Activated CD8-positive, alpha-beta T cell treated with anti-CD3 and anti-CD28 coated beads for 36 hours (primary cell): ENCODE results near the gene CDH23. TPM values are rescaled to one million over a fixed set of nuclear protein-coding genes. Genes with fewer than 3 reads are reported as not detected.

Experiments
- ATAC-seq: fragments of 200-7000 bp; cut with Tn5 transposase; one replicate; pipeline ENCODE4 v1.10.0; 2021; ENCODE audit warnings: mild to moderate bottlenecking, moderate library complexity
- CTCF ChIA-PET: fragments of 350-600 bp; sonication (Branson Sonifier 250); formaldehyde crosslinking; loops from one replicate; lab custom pipeline; 2021; ENCODE audit warnings: antibody characterized with exemption; lab: Charles Lee
- POLR2A ChIA-PET: fragments of 350-600 bp; sonication (Branson Sonifier 250); formaldehyde crosslinking; loops from one replicate; lab custom pipeline; 2021; ENCODE audit warnings: antibody characterized with exemption; lab: Charles Lee
- DNase-seq: peaks from one replicate; pipeline ENCODE4 v3.0.0-alpha.2; 2020
- H3K27ac Mint-ChIP-seq: one replicate; pipeline ENCODE4 v1.8.0; 2021; ENCODE audit warnings: mild to moderate bottlenecking, mixed read lengths
- H3K27me3 Mint-ChIP-seq: one replicate; pipeline ENCODE4 v1.8.0; 2021; ENCODE audit warnings: mixed read lengths
- H3K36me3 Mint-ChIP-seq: one replicate; pipeline ENCODE4 v1.8.0; 2021; ENCODE audit warnings: low read depth, mixed read lengths
- H3K4me1 Mint-ChIP-seq: one replicate; pipeline ENCODE4 v1.8.0; 2021; ENCODE audit warnings: low read depth, mixed read lengths
- H3K4me3 Mint-ChIP-seq: one replicate; pipeline ENCODE4 v1.8.0; 2021; ENCODE audit warnings: mild to moderate bottlenecking, moderate library complexity, mixed read lengths
- H3K9me3 Mint-ChIP-seq: one replicate; pipeline ENCODE4 v1.8.0; 2021; ENCODE audit warnings: mixed read lengths
- intact Hi-C: fragments of 100-400 bp; cut with micrococcal nuclease; formaldehyde crosslinking; loops from one replicate; pipeline ENCODE4 v1.10.0; 2022
- total RNA-seq, 2 experiments: library from RNA; stranded (reverse); gene quantifications; one replicate each; pipeline ENCODE4 v1.2.3, GENCODE V29; 2021
- TF ChIP-seq, protein P1 (sequence below): fragments of 200-600 bp; IDR thresholded peaks from one replicate; pipeline ENCODE4 v1.8.0; 2022; ENCODE audit warnings: antibody characterized with exemption, mild to moderate bottlenecking

Gene CDH23
- total RNA-seq, 2 experiments from 2014 or later, result 2.4 to 2.7 TPM

GRCh38 chr10:71600849-71601248 is 204.1 kb downstream of the CDH23 start:
- peaks cover 14% of the 10 kb centered on the region for H3K4me1 Mint-ChIP-seq
- CTCF ChIA-PET, result no interaction called here
- peak; percentile 66 for ATAC-seq

DNA sequence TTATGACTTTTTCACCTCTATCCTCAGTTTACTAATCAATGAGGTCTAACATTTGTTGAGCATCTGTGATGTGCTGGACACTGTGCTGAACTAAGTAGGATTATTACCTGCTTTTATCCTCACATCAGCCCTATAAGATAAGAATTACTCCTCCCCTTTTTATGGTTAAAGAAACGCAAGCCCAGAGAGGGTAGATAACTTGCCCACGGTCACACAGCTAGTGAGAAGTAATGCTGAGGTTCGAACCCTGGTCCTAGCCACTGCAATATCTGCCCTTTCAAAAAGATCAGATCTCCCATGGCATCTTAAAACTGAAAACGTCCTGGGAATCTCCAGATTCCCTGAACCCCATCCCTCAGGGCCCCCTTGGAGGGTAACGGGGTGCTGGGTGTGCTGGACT is 204.6 kb downstream of the CDH23 start:
- intact Hi-C loops, result no loop called here
- TF ChIP-seq, protein P1, sequence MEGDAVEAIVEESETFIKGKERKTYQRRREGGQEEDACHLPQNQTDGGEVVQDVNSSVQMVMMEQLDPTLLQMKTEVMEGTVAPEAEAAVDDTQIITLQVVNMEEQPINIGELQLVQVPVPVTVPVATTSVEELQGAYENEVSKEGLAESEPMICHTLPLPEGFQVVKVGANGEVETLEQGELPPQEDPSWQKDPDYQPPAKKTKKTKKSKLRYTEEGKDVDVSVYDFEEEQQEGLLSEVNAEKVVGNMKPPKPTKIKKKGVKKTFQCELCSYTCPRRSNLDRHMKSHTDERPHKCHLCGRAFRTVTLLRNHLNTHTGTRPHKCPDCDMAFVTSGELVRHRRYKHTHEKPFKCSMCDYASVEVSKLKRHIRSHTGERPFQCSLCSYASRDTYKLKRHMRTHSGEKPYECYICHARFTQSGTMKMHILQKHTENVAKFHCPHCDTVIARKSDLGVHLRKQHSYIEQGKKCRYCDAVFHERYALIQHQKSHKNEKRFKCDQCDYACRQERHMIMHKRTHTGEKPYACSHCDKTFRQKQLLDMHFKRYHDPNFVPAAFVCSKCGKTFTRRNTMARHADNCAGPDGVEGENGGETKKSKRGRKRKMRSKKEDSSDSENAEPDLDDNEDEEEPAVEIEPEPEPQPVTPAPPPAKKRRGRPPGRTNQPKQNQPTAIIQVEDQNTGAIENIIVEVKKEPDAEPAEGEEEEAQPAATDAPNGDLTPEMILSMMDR, result no peak
- Mint-ChIP-seq H3K4me1 (peaks cover 14% of the 10 kb centered on the region), H3K27ac (peak overlapping the region; percentile 34), H3K9me3 (no peaks in the 10 kb centered on the region), H3K4me3 (no peak overlapping the region), H3K36me3 (no peaks in the 10 kb centered on the region), H3K27me3 (no peaks in the 10 kb centered on the region)
- DNase-seq, result no peak
- POLR2A ChIA-PET, result no interaction called here
- CTCF ChIA-PET, result no interaction called here
- ATAC-seq, result peak; percentile 31

More at GRCh38 chr10:71600849-71601248, 204.1 kb downstream of the CDH23 start:
- DNase-seq, result peak; percentile 26
- no peaks in the 10 kb centered on the region for H3K36me3 Mint-ChIP-seq
- H3K27me3 Mint-ChIP-seq, result no peaks in the 10 kb centered on the region
- no peak overlapping the region for H3K4me3 Mint-ChIP-seq
- POLR2A ChIA-PET, result no interaction called here
- TF ChIP-seq, protein P1, result no peak
- H3K27ac Mint-ChIP-seq, result peak overlapping the region; percentile 42
- H3K9me3 Mint-ChIP-seq, result no peaks in the 10 kb centered on the region
- intact Hi-C loops, result no loop called here

DNA sequence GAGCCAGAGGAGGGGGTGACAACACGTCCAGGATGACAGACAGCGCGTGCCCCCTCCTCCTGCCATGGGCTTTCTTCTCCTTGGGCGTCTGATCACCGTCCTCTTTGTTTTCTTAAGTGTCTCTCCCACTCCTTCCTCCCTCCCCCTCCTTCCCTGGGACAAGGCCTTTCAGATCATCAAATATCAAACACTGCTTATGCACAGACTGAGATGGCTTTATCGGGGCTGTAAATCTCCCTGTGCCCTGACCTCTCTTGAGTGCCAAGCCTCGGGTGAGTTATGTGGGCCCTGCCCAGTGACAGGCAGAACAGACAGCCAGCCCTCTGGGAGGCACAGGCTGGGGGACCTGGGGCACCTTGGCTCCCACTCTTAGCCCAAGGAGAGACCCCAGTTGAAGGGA is 206.4 kb downstream of the CDH23 start:
- TF ChIP-seq, protein P1, result no peak
- Mint-ChIP-seq H3K36me3 (no peaks in the 10 kb centered on the region), H3K4me3 (no peak overlapping the region), H3K4me1 (peaks cover 14% of the 10 kb centered on the region), H3K9me3 (no peaks in the 10 kb centered on the region), H3K27me3 (no peaks in the 10 kb centered on the region), H3K27ac (no peak overlapping the region)
- ChIA-PET CTCF (no interaction called here), POLR2A (no interaction called here)
- DNase-seq (no peak), ATAC-seq (no peak)
- intact Hi-C loops, result no loop called here

DNA sequence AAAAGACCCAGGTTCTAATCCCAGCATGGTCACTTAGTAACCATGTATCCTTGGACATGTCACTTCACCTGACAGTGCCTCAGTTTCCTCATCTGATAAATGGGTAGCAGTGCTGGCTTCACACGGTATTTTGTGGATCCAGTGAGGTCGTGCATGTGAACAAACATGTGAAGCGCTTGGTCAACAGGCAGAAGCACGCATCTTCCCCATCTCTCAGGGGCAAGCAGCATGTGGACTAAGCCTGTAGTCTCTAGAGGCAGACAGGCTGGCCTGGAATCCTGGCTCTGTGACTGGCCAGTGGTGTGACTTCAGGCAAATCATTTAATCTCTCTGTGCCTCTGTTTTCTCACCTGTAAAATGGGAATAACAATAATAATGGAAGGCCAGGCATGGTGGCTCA is 207.0 kb downstream of the CDH23 start:
- DNase-seq, result no peak
- TF ChIP-seq, protein P1, result no peak
- intact Hi-C loops, result no loop called here
- H3K27ac Mint-ChIP-seq, result no peak overlapping the region
- no peaks in the 10 kb centered on the region for H3K36me3 Mint-ChIP-seq
- ChIA-PET POLR2A (no interaction called here), CTCF (interaction anchor here (0.8 kb wide), 1 partner anchor 34 kb away, joined by 4 read pairs; no protein-coding TSS in a partner anchor)
- no peaks in the 10 kb centered on the region for H3K9me3 Mint-ChIP-seq
- ATAC-seq, result no peak
- no peaks in the 10 kb centered on the region for H3K27me3 Mint-ChIP-seq
- peaks cover 14% of the 10 kb centered on the region for H3K4me1 Mint-ChIP-seq
- H3K4me3 Mint-ChIP-seq, result no peak overlapping the region

DNA sequence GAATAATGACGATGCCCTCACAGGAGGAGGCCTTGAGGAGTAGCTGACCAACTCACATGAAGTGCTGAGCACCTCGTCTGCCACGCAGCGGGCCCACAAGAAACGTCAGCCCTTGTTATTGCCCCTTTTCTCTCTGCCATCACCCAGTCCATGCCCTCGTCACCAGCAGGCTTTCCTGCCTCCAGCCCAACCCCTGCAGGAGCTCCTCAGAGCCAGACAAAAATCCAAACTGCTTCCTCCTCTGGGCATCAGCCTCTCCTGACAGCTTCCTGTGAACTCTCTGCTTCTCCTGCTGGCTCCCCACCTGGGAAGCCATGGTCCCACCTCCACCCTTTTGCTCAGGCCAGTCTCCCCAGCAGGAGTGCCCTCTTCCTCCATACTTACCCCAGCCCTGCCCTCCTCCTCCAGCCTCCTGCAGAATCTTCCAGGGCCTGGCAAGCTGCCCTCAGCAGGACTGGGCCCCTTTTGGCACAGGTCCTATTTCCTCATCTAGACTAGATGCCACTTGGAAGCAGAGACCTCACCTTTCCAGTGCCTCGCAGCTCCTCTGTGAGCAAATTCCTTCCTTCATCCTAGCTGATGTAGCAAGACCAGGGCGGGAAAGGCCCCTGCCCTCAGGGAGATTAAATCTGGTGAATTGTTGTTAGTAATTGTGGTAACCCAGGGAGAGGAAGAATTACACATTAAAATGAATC is 207.8 kb downstream of the CDH23 start:
- Mint-ChIP-seq H3K9me3 (no peaks in the 10 kb centered on the region), H3K36me3 (no peaks in the 10 kb centered on the region), H3K27me3 (peaks cover 2% of the 10 kb centered on the region), H3K4me3 (no peak overlapping the region), H3K27ac (no peak overlapping the region), H3K4me1 (peaks cover 14% of the 10 kb centered on the region)
- CTCF ChIA-PET, result interaction anchor here (0.8 kb wide), 1 partner anchor 34 kb away, joined by 4 read pairs; no protein-coding TSS in a partner anchor
- ATAC-seq (no peak), DNase-seq (no peak)
- POLR2A ChIA-PET, result no interaction called here
- TF ChIP-seq, protein P1, result no peak
- intact Hi-C loops, result no loop called here
